Stimulated activated CD4-positive, alpha-beta T cell treated with anti-CD3 and anti-CD28 coated beads, Interleukin-15, amount 100 ng/mL, for 1 hour (primary cell): ENCODE results near the gene ENDOD1.
"Not testable (repeated sequence)": the region's sequence is repeated elsewhere in the genome, so short reads cannot be mapped to it uniquely, and the experiment has no call there.

Experiments
- DNase-seq, 2 donors: peaks; one replicate each; pipeline ENCODE4 v3.0.0-alpha.2; 2020; ENCODE audit warnings: low read depth in 1 of 2, low spot score in 1 of 2

ENDOD1 gene

GRCh38 chr11:95100856-95101507, 11.3 kb downstream of the ENDOD1 start:
- DNase-seq = no peak

- DNase-seq = no peak
Observed at GRCh38 chr11:95101935-95102334, 12.3 kb downstream of the ENDOD1 start.

- DNase-seq = no peak
Observed at GRCh38 chr11:95102733-95103132, 13.1 kb downstream of the ENDOD1 start.

- no peak for DNase-seq
Observed at GRCh38 chr11:95103701-95104100, 14.1 kb downstream of the ENDOD1 start.

- DNase-seq = no peak
Observed at GRCh38 chr11:95104121-95104830, 14.6 kb downstream of the ENDOD1 start.

GRCh38 chr11:95104856-95105255, 15.2 kb downstream of the ENDOD1 start:
- no peak for DNase-seq

- DNase-seq = no peak
Observed at GRCh38 chr11:95108159-95108611, 18.5 kb downstream of the ENDOD1 start.

- DNase-seq = no peak
Observed at GRCh38 chr11:95108671-95109551, 19.3 kb downstream of the ENDOD1 start.

- not testable (repeated sequence) for DNase-seq
Observed at GRCh38 chr11:95111471-95111870, 21.8 kb downstream of the ENDOD1 start.

GRCh38 chr11:95111923-95112540, 22.4 kb downstream of the ENDOD1 start:
- DNase-seq = no peak

- no peak for DNase-seq
Observed at GRCh38 chr11:95115597-95115996, 26.0 kb downstream of the ENDOD1 start.

GRCh38 chr11:95119361-95120060, 29.9 kb downstream of the ENDOD1 start:
- no peak for DNase-seq

- no peak for DNase-seq
Observed at GRCh38 chr11:95121698-95122097, 32.1 kb downstream of the ENDOD1 start.

- no peak for DNase-seq
Observed at GRCh38 chr11:95123556-95123955, 33.9 kb downstream of the ENDOD1 start.

GRCh38 chr11:95128602-95129001, 39.0 kb downstream of the ENDOD1 start:
- DNase-seq = no peak

GRCh38 chr11:95132956-95133355, 43.3 kb downstream of the ENDOD1 start:
- DNase-seq = no peak

GRCh38 chr11:95134491-95134890, 44.8 kb downstream of the ENDOD1 start:
- no peak for DNase-seq

- no peak for DNase-seq
Observed at GRCh38 chr11:95135155-95135554, 45.5 kb downstream of the ENDOD1 start.

- no peak for DNase-seq
Observed at GRCh38 chr11:95135880-95136279, 46.2 kb downstream of the ENDOD1 start.

- DNase-seq = not testable (repeated sequence)
Observed at GRCh38 chr11:95136747-95137146, 47.1 kb downstream of the ENDOD1 start.

- DNase-seq = no peak
Observed at GRCh38 chr11:95137299-95137698, 47.7 kb downstream of the ENDOD1 start.
